Body of pancreas (tissue), 4 donors: ENCODE results near the gene ACSF3.

ENCODE experiments used
- CTCF ChIP-seq, 7 experiments: fragments of 450-650 bp in 4 of 7; fragments of 200-600 bp in 3 of 7; sonication (generic) in 3 of 7; IDR thresholded peaks; one replicate each; pipeline ENCODE4 v1.5.1; 2016 to 2019; ENCODE audit warnings: antibody characterized with exemption in 7 of 7
- POLR2A ChIP-seq, 3 donors: fragments of 450-650 bp; IDR thresholded peaks; one replicate each; pipeline ENCODE4 v1.6.1; 2016; ENCODE audit warnings: antibody characterized with exemption in 3 of 3, mild to moderate bottlenecking in 2 of 3

DNA sequence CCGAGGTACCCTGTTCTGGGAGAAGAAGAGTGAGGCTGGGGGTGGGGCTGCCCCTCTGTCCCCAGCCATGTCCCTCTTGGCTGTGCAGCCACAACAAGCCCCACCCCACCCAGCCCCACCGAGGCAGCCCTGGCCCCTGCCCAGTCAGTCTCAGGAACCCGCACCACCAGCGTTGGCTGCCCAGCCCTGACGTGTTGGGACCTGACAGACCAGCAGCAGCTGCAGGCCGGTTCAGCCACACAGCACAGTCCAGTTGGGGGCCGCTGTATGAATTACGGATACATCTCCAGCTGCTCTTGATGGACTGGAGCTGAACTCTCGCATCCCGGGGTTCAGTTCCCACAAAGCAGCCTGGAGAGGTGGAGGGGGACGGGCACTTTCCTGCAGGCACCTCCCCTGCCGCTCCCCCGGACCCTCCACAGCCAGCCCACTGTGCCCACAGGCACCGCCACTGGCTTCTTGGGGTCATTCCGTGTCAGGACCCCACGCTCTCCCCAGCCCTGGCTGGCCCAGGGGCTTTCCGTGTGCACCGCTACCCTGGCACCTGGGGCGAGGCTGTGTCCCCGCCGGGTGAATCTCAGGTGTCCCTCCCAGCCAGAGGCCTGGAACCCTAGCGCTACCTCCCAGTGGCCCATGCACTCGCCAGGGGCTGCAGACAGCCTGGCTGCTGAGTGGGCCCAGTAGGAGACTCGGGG is 84.9 kb downstream of the ACSF3 start:
- no peak for TF ChIP-seq CTCF (IDR thresholded peaks at IDR 0.05)
- no peak for TF ChIP-seq POLR2A (IDR thresholded peaks at IDR 0.05)
